HTR-8/SVneo (cell line): ENCODE data around the gene UBXN10.

Experiments used
- DNase-seq: peaks from one replicate; pipeline ENCODE4 v3.0.0; 2011; ENCODE audit warnings: low spot score, mixed read lengths; ENCODE audit not compliant: insufficient read length
- FAIRE-seq: peaks from 2 replicates; lab custom pipeline; 2011; peaks lifted over from hg19 to GRCh38; lab: Jason Lieb, UNC

UBXN10 gene

DNA sequence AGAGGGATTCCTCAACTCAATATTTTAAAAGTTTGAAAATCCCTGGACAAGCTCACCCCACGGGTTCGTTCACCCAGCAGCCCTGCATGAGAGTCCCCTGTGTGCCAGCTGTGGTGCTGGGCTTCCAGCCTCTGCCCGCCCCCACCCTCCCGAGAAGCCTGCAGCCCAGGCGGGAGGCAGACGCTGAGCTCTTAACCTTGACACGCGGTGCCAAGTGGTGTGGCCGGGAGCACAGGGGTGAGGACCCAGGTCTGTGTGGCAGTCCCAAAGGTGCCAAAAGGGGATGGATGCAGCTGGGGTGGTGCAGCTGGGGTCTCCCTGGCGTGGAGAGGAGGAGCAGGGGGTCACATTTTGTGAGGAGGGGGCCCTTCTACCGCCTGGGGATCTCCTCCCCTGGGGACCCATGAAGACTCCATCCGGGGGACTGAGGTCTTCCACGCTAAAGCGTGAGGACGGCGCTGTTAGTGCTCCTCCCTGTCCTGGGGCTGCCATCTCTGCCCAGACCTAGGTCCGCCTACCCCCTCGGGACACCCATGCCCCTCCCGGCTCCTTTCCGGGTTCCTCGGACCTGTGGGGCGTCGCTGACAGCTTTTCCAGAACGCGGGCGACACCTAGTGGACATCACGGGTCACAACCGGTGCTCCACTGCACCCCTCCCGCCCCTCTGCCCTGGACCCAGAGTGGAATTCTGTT lies 33.8 kb upstream of the UBXN10 start:
- peak; percentile 83 for FAIRE-seq
- peak; percentile 80 for DNase-seq

DNA sequence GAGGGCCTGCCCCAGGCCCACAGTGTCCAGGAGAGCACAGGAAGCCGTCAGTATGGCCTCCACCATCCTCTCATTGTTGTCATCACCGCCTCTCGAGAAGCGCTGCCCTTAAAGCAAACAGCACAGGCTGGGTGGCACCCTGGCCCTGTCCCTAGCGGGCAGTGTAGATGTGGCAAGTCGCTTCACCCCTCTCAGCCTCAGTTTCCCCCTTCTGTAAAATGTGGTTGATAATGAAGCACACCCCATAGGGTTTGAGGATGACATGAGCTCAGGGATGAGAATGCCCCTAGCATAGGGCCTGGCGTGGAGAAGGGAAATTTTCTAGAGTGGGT lies 33.3 kb upstream of the UBXN10 start:
- DNase-seq (no peak), FAIRE-seq (no peak)

DNA sequence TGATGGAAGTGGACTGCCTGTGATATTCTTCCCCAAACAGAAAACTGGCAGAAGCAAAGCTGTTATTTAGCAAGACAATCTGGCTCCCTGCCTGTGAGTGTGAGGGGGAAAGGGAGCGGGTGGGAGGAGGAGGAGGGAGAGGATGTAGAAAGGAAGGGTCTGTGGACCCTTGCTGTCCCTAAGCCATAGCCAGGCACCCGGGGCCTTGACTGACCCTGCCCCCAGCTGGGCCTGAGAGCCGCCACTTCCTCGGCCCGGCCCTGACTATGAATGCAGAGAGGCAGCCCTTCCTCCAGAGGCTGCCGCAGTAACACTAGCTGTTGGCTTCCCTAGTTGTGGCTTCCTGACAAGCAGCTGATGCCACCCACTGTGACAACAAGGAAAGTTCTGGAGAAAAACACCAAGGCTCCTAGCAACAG lies 32.9 kb upstream of the UBXN10 start:
- no peak for FAIRE-seq

DNA sequence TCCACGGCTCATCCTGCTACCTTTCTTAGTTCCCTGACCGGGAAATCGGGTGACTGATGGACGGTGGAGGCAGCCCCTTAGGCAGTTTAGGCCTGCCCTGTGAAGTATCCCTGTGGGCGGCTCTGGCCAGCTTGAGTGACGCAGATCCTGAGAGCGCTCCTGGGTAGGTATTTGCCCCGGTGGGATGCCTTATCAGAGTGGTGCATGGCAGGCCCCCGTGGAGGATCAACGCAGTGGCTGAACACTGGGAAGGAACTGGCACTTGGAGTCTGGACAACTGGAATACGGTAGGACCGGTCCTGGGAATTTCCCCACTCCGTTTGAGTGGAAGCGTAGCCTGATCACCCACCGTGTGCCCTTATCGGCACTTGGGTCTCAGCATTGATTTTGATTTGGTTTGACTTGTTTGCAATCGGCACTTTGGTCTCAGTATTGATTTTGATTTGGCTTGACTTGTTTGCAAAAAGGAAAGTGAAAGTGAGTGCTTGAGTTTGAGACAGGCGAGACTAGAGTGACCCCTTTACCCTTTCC lies 31.5 kb upstream of the UBXN10 start:
- DNase-seq (no peak), FAIRE-seq (no peak)

More for the DNA sequence above, 32.9 kb upstream of the UBXN10 start:
- DNase-seq = no peak

DNA sequence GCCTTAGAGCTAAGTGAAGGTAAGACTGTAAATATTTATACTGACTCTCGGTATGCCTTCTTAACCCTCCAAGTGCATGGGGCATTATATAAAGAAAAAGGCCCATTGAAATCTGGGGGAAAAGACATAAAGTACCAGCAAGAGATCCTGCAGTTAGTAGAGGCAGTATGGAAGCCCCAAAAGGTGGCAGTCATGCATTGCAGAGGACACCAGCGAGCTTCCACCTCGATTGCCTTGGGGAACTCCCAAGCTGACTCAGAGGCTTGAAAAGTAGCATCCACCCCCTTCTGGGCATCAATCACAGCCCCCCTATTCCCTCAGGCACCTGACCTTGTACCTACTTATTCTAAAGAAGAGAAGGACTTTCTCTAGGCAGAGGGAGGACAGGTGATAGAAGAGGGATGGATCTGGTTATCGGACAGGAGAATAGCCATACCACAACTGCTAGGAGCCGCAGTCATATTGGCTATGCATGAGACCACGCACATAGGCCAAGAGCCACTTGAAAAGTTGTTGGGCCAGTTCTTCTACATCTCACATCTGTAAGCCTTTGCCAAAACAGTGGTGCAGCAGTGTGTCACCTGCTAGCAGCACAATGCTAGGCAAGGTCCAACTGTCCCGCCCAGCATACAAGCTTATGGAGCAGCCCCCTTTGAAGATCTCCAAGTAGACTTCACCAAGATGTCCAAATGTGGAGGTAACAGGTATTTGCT lies 27.4 kb upstream of the UBXN10 start:
- DNase-seq = no peak
- FAIRE-seq = no peak

DNA sequence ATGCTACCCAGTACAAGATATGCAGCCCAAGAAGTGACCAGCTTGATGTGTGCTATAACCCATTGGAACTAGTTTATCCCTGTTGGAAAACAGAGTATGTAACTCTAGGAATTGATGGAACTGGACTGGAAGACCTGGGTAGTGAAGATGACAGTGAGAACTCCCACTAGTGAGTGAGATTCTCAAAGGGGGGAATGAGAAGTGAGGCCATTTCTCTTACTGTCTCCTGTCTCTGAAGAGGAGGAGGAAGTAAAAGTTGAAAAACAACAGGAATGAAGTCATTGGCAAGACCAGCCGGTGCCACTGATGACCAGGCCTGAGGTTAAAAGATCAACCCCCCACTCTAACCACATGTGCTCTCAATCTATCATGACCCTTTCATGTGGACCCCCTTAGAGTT lies 25.9 kb upstream of the UBXN10 start:
- FAIRE-seq (no peak), DNase-seq (no peak)

DNA sequence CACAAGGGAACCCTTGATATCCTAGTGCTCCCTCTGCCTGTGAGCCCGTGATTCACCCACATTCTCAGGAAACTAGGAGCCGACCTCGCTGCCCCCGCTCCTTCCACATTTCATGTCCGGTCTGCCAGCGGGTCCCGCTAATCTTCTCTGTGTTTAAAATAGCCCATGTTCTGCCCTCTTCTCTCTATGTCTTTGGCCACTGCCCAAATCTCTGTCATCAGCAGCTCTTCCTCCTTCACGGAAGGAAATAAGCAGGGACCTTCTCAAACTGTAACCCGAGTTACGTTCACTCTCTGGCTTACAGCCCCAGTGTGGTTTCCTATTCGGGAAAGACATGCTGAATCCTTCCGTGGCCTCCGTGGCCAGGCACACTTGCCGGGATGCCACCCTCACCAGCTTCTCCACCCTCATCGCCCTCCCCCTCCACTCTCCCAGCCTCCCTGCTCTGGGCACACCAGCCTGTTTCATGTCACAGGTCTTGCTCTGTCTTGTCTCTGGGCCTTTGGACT lies 21.1 kb upstream of the UBXN10 start:
- FAIRE-seq (no peak), DNase-seq (no peak)

DNA sequence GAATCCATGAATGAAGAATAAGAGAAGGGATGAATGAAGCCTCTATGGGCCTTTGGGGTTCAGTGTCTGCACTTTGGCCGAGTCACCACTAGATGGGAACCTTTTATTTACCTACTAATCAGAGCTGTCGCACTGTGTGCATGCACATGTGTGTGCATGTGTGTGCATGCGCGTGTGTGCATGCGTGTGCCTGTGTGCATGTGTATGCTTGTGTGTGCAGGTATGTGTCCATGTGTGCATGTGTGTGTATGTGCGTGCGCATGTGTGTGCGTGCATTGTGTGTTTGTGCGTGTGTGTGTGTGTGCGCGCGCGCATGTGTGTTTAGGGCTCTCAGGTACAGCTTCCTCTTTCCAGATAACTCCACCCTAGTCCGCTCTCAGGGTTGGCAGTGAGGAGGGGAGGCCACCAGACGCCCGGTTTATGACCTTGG lies 20.4 kb upstream of the UBXN10 start:
- peak; percentile 69 for FAIRE-seq
- no peak for DNase-seq

DNA sequence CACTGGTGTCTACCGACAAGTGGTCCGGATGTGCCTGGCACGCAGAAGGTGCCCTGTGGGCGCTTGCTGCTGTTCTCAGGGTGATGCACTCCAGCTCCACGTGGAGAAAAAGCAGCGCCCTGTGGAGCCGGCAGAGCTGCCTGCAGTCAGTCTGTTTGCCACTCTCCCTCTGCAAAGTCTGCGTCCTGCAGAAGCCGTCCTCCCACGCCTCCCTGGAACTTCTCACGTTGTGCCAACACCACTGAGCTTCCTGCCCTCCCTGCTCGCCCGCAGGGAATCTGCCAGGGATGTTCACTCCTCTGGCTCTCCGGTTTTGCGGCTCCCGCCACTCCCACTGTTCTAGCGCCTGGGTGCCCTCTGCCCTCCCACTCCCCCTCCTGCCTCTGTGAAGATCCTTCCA lies 19.8 kb upstream of the UBXN10 start:
- no peak for FAIRE-seq

DNA sequence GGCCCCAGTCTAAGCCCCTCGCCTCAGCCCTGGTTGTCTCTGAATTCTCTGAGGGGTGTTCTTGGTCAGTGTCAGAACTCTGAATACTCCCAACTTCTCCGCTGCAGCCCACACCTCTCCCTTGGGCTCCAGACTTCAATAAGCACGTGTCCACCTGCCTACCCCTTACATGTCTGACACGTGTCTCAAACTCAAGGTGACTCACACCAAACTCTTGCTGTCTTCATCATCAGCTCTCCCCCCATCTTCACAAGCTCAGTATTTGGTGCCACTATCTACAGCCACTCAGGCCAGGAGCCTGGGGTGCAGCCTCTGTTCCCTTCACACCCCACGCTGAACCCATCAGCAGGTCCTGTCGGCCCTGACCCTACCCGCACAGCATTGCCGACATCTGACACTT lies 18.8 kb upstream of the UBXN10 start:
- FAIRE-seq = no peak
- DNase-seq = no peak

More for the DNA sequence above, 19.8 kb upstream of the UBXN10 start:
- no peak for DNase-seq

DNA sequence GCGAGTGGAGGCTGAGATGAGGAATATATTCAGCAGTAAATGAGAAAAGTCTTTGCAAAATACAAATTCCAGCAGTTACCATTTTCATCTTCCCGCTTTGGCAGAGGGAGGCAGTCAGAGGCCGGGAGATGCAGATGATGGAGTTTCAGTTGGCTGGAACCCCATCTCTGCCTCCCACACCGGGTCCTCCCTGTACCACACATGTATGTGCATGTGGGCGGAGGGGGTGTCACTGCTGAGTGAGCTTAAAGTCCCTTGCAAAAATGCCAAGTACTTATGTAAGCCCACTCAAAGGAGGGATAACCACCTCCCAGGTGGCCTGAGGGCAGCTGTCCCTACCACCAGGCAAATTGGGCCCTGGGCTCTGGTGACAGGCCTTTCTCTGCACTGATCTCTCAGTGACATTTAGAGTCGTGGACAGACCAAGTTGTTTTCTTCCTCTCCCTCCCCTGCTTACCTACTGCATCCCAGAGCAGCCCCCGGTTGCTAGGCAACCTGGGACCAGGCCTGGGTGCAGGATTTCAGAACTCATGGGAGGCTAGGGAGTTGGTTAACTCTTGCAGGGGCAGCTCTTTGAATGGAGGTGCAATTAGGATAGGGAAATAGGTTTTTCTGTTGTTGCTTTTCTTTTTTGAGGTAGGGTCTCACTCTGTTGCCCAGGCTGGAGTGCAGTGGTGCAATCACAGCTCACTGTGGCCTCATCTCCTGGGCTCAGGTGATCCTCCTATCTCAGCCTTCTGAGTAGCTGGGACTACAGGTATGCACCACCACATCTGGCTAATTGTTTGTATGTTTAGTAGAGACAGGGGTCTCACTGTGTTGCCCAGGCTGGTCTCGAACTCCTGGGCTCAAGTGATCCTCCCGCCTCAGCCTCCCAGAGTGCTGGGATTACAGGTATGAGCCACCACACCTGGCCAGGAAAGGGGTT lies 17.1 kb upstream of the UBXN10 start:
- no peak for DNase-seq
- no peak for FAIRE-seq

DNA sequence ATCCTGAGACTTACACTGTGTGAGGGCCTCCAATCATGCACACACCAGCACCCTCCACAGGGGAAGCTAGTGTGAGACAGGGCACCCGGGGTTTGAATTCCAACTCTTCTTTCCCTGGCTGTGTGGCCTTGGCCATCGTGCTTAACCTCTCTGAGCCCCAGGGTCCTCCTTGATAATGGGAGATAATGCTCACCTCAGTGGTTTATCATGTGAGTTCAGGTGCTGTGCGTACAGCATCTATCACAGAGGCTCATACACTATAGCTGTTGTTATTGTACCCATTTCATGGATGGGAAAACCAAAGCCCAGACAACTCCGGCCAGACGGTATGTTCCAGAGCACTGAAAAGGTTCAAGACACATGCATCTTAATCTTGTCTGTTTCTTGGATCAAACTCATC lies 16.0 kb upstream of the UBXN10 start:
- FAIRE-seq (no peak), DNase-seq (no peak)

DNA sequence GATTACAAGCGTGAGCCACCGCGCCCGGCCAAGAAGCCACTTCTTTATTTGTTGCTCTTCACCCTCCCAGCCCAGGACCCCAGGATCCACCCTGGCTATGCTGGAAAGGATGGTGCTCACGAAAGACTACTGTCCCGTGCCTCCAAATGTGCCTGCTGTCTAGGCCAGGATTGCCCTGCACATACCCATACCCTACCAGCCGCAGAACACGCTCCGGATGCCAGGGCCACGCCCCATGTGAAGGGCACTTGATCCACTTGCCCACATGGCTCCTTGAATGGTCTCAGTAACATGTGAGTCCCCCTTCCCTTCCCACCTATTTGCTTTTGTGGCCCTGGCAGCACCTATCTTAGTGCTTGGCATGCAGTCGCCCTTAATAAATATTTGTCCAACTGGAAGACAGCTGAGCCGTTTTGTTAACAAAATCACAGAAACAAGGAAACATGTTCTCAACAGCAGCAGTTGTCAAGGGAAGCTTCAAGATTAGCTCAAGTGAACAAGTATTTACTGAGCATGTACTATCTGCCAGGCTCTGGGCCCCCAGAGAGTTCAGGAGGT lies 13.8 kb upstream of the UBXN10 start:
- no peak for DNase-seq
- FAIRE-seq = no peak

DNA sequence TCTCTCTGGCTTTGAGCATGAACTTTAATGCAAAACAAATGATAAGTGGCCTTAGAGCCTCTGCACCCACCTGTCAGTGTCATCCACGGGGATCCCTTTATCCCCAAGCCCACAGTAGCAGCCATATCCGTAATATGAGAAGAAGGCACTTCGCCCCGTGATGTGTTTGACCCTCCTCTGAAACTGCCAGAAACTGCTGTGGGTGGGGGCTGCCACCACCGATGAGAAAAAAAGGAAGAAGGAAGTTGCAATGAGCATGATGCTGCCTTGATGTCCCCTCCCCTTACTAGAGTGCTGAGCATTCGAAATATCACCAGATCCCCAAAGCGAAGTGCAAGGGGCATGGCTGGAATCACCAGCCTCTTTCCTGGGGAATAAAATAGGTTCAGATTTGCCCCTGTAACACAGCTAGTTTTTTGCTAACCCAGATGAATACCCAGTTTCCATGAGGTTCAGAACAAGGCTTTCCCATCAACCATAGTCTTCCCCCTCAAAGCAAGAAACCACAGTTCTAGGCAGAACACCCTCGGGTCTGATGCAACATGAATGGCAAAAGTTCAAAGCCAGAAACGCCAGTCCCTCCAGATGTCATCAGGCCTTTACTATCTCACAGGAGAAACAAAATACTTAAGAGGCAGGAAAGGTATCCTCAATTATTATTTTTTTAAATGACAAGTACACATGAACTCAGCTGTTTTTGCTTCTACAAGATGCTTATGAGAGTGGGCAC lies 10.8 kb upstream of the UBXN10 start:
- no peak for FAIRE-seq
- DNase-seq = no peak

DNA sequence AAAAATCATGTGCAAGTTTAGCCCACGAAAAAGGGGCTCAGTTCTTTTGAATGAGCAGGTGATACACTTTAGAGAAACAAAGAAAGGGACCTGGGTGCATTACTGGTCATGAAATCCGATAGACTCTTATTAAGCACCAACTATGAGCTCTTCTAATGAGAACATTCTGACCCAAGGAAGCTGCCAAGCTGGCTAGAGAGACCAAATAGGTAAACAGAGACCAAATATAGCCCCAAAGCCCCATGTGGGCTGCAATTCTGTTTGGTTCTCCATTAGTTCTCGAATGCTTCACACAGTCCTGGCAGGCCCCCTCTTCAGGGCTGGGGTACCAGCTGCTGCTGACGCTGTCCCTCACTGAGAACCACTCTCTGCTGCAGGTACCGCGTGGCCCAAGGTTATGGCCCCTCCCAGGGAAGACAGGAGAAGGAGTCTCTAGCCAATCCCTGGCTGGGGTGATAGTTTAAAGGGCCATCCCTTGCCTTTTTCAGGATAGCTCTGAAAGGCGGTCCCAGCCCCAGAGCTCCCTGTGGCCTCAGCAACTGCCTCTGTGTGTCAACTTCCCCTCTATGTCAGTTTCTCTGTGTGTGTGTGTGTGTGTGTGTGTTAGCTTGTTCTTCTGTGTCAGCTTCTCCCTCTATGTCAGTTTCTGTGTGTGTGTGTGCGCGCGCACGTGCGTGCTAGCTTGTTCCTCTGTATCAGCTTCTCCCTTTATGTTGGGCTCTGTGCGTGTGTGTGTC lies 7.1 kb upstream of the UBXN10 start:
- DNase-seq = no peak
- FAIRE-seq = no peak

DNA sequence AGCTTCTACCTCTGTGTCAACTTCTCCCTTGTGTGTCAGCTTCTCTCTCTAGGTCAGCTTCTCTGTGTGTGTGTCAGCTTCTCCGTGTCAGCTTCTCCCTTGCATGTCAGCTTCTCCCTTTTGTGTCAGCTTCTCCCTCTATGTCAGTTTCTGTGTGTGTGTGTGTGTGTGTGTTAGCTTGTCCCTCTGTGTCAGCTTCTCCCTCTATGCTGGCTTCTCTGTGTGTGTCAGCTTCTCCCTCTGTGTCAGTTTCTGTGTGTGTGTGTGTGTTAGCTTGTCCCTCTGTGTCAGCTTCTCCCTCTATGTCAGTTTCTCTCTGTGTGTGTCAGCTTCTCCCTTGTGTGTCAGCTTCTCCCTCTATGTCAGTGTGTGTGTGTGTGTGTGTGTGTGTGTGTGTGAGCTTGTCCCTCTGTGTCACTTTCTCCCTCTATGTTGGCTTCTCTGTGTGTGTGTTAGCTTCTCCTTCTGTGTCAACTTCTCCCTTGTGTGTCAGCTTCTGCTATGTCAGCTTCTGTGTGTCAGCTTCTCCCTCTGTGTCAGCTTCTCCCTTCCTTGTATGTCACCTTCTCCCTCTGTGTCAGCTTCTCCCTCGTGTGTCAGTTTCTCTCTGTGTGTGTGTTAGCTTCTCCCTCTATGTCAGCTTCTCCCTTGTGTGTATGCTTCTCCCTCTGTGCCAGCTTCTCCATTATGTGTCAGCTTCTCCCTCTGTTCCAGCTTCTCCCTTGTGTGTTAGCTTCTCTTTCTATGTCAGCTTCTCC lies 6.3 kb upstream of the UBXN10 start:
- FAIRE-seq (no peak), DNase-seq (no peak)

DNA sequence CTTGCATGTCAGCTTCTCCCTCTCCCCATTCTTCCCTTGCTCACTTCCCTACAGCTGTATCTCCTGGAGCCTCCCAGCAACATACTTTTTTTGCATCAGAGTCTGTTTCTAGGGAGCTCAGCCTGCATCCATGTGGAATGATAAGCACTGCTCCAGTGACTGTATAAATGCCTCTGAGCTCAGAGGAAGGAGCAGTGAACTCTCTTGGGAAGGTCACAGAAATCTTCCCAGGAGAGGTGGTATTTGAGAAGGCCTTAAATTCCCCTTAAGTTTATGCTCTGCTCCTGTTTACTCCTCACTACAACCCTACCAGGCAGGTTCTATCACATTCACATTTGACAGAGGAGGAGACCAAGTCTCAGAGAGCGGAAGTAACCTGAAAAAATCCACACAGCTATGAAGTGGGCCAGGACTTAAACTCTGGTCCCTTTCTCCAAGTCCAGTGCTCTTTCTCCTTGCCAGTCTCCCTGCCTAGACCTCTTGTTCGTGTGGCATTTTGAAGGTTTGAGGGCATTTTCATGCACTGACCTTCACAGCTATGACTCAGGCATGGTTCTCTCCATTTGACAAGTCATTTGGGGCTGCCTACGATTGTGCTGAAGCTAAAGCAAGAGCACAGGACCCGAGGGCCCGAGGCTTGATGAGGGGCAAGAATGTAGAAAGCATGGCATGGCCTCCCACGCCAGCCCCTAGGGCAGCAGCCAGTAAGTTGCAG lies 5.6 kb upstream of the UBXN10 start:
- no peak for FAIRE-seq
- no peak for DNase-seq

DNA sequence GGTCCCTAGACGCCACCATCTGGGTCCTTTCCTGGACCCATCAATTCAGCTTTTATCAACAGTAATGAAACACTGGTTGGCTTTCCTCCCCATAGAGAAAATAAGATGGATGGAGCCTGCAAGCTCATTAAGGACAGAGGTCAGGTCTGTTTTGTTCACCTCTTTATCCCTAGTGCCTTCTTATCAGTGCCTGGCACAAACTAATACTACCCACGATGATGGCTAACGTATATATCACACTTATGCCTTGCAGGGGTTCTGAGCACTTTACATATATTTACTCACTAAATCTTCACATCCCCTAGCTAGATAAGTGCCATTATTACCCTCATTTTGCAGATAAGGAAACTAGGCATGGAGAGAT lies 5.1 kb upstream of the UBXN10 start:
- FAIRE-seq = no peak
- DNase-seq = no peak
